ENCODE measurements around the gene BRIX1. TPM values are rescaled to one million over a fixed set of nuclear protein-coding genes. Genes with fewer than 3 reads are reported as not detected.
A peak's percentile ranks its signal among the peaks of the same experiment; 100 is the strongest.

BRIX1 gene
- total and polyA plus RNA-seq, 9 of the 15 experiments (the other 6 are each of a cell fraction or from before 2014, with no cell fraction given): 115 to 193 (median 159) TPM

DNA sequence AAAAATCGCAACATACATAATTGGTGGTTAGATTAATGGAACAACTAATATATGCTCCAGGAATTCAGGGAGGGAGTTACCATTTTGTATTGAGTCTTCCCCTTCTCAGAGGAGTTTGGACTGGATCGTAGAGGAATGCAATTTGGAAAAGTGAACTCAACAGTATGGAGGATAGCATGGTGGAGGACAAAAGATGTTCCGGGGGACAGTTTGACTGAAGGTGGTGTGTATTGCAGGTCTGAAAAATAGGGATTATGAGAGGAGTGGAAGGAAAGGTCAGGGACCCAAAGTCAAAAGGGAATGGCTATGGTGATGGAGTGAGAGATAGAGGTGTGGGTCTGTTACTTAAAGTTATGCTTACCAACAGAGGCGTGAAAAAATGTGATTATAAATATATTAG, 15.4 kb downstream of the BRIX1 start (continued):
- TF ChIP-seq, protein P1, sequence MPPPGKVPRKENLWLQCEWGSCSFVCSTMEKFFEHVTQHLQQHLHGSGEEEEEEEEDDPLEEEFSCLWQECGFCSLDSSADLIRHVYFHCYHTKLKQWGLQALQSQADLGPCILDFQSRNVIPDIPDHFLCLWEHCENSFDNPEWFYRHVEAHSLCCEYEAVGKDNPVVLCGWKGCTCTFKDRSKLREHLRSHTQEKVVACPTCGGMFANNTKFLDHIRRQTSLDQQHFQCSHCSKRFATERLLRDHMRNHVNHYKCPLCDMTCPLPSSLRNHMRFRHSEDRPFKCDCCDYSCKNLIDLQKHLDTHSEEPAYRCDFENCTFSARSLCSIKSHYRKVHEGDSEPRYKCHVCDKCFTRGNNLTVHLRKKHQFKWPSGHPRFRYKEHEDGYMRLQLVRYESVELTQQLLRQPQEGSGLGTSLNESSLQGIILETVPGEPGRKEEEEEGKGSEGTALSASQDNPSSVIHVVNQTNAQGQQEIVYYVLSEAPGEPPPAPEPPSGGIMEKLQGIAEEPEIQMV (tag; conservative IDR thresholded peaks at IDR 0.05; ENCODE audit: low read depth): no peak
- TF ChIP-seq RBM25 (IDR thresholded peaks at IDR 0.05; ENCODE audit: low read depth, low read length, severe bottlenecking): no peak
- peak; percentile 46; the same call in 1 of the 2 replicates for TF ChIP-seq MTA1 (IDR thresholded peaks at IDR 0.05; ENCODE audit: borderline replicate concordance)
- TF ChIP-seq ADNP (tag; IDR thresholded peaks at IDR 0.05): no peak
- TF ChIP-seq ASH1L (IDR thresholded peaks at IDR 0.05; ENCODE audit: borderline replicate concordance, low read depth, partially characterized antibody): peak; percentile 40
- TF ChIP-seq RCOR1 (IDR thresholded peaks at IDR 0.05; ENCODE audit: borderline replicate concordance in 1 of 2, low read depth in 2 of 2, low read length in 2 of 2): no peak
- TF ChIP-seq, protein P2, sequence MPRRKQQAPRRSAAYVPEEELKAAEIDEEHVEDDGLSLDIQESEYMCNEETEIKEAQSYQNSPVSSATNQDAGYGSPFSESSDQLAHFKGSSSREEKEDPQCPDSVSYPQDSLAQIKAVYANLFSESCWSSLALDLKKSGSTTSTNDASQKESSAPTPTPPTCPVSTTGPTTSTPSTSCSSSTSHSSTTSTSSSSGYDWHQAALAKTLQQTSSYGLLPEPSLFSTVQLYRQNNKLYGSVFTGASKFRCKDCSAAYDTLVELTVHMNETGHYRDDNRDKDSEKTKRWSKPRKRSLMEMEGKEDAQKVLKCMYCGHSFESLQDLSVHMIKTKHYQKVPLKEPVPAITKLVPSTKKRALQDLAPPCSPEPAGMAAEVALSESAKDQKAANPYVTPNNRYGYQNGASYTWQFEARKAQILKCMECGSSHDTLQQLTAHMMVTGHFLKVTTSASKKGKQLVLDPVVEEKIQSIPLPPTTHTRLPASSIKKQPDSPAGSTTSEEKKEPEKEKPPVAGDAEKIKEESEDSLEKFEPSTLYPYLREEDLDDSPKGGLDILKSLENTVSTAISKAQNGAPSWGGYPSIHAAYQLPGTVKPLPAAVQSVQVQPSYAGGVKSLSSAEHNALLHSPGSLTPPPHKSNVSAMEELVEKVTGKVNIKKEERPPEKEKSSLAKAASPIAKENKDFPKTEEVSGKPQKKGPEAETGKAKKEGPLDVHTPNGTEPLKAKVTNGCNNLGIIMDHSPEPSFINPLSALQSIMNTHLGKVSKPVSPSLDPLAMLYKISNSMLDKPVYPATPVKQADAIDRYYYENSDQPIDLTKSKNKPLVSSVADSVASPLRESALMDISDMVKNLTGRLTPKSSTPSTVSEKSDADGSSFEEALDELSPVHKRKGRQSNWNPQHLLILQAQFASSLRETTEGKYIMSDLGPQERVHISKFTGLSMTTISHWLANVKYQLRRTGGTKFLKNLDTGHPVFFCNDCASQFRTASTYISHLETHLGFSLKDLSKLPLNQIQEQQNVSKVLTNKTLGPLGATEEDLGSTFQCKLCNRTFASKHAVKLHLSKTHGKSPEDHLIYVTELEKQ (CRISPR knock-in tag; IDR thresholded peaks at IDR 0.05): no peak
- TF ChIP-seq, protein P3, sequence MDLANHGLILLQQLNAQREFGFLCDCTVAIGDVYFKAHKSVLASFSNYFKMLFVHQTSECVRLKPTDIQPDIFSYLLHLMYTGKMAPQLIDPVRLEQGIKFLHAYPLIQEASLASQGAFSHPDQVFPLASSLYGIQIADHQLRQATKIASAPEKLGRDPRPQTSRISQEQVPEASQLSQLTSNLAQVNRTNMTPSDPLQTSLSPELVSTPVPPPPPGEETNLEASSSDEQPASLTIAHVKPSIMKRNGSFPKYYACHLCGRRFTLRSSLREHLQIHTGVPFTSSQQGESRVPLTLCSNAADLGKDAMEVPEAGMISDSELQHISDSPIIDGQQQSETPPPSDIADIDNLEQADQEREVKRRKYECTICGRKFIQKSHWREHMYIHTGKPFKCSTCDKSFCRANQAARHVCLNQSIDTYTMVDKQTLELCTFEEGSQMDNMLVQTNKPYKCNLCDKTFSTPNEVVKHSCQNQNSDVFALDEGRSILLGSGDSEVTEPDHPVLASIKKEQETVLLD (IDR thresholded peaks at IDR 0.05): peak; percentile 12; the same call in 1 of the 2 replicates
- peak; percentile 28; the same call in 1 of the 2 replicates for TF ChIP-seq HDGF (IDR thresholded peaks at IDR 0.05)
- TF ChIP-seq, protein P4, sequence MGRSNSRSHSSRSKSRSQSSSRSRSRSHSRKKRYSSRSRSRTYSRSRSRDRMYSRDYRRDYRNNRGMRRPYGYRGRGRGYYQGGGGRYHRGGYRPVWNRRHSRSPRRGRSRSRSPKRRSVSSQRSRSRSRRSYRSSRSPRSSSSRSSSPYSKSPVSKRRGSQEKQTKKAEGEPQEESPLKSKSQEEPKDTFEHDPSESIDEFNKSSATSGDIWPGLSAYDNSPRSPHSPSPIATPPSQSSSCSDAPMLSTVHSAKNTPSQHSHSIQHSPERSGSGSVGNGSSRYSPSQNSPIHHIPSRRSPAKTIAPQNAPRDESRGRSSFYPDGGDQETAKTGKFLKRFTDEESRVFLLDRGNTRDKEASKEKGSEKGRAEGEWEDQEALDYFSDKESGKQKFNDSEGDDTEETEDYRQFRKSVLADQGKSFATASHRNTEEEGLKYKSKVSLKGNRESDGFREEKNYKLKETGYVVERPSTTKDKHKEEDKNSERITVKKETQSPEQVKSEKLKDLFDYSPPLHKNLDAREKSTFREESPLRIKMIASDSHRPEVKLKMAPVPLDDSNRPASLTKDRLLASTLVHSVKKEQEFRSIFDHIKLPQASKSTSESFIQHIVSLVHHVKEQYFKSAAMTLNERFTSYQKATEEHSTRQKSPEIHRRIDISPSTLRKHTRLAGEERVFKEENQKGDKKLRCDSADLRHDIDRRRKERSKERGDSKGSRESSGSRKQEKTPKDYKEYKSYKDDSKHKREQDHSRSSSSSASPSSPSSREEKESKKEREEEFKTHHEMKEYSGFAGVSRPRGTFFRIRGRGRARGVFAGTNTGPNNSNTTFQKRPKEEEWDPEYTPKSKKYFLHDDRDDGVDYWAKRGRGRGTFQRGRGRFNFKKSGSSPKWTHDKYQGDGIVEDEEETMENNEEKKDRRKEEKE (IDR thresholded peaks at IDR 0.05; ENCODE audit: borderline replicate concordance in 1 of 2, control insufficient read depth in 1 of 2, low read depth in 2 of 2, low read length in 1 of 2): 0 out of 4 replicates have a peak, but pooled peaks of 1 of the 2 experiments have one; percentile 46
- TF ChIP-seq, protein P5, sequence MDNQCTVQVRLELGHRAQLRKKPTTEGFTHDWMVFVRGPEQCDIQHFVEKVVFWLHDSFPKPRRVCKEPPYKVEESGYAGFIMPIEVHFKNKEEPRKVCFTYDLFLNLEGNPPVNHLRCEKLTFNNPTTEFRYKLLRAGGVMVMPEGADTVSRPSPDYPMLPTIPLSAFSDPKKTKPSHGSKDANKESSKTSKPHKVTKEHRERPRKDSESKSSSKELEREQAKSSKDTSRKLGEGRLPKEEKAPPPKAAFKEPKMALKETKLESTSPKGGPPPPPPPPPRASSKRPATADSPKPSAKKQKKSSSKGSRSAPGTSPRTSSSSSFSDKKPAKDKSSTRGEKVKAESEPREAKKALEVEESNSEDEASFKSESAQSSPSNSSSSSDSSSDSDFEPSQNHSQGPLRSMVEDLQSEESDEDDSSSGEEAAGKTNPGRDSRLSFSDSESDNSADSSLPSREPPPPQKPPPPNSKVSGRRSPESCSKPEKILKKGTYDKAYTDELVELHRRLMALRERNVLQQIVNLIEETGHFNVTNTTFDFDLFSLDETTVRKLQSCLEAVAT (IDR thresholded peaks at IDR 0.05): peak in 1 of 2 experiments; percentile 73; a peak in 1 of 4 replicates
- 0 out of 2 replicates have a peak, but pooled peaks have one; percentile 61 for TF ChIP-seq HLTF (IDR thresholded peaks at IDR 0.05)
- TF ChIP-seq KAT8 (IDR thresholded peaks at IDR 0.05; ENCODE audit: low read depth): 0 out of 2 replicates have a peak, but pooled peaks have one; percentile 18
- TF ChIP-seq SUPT5H (IDR thresholded peaks at IDR 0.05): no peak

Measured in K562 (cell line).